Measurements from ENCODE around the gene UGT3A2.

Gene UGT3A2

DNA sequence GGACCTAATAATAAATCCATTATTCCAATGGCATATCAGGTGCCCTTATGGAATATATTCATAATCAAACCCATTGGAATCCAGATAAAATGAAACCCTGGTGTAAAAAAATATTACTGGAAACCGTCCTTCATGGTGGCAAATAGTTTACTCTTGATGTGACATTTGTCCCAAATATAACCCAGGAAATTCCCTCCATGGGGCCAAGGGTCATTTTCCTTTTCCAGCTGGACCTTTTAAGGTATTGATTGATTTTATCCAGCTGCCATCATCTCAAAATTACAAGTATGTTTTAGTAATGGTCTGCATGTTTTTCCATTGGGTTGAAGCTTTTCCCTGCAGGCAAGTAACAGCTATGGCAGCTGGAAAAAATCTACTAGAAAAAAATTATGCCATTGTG, 67.1 kb downstream of the UGT3A2 start:
- no peak for DNase-seq

DNA sequence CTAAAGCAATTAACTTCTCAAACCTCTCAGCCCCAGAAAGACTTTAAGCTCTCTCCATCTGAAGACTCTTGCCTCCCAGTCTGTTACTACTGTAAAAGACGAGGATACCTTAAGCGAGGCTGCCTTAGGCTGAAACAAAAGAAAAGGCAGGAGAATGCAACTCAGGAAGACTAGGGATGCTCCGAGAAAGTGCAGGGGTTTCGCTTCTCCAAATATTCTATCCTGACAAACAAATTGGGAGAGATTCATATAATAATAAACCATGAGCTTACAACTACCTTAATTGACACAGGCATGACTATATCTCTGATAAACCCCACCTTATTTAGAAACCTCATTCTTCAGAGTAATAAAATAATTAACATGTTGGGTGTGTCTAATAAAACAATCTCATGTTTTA, 70.6 kb downstream of the UGT3A2 start:
- no peak for DNase-seq

DNA sequence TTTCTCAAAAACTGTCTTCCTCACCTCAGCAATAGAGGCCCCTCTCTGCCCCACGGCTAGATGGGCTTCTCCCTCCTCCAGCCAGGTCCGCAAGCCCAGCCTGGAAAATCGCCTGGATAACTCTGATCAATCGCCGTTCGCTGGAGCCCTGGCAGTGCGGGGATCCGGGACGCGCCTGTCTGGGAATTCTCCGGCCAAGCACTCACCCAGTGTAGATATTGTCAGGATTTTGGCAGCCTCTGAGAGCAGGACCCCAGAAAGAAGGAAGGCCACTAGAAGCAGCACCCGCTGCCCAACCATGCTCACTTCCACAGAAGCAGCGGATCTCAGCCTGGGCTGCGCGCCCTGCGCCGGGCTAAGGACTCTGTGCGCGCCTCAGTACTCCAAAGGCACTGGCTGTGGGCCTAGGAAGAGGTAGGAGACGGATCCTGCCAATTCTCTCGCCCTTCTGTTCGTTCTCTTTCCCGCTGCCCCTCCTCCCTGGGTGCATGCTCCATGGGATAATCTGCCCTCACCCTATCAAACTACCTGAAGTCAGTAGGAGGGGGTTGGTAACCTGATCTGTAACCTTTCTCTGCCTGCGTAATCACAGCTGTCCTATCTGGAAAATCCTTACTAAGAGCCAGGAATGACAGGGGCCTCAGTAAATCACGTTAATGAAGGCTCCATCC, 75.6 kb downstream of the UGT3A2 start, which contains the start of gene UGT3A1:
Gene UGT3A1 (minus strand): TSS at position 450 of the 671 bp plus-strand sequence. CDS start 150 bp downstream, at position 300.
- no peak for DNase-seq

DNA sequence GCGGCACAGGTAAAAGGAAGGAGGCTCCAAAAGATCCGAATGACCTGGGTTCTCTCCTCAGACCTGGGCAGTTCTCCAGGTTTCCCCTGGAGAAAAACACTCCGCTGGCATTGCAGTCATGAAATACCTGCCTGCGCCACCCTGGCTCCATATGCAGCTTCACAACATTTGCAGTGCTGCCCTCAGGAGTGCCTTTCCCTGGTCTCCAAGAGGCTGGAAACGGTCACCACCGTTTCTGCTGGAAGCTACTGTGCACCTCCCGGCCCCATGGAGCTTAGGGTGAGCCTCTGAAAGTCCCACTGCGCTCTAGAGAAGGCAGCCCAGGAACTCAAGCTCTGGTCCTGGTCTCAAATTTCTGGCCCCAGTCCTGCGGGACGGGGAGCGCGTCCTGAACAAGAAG, 76.2 kb downstream of the UGT3A2 start:
- DNase-seq: no peak

DNA sequence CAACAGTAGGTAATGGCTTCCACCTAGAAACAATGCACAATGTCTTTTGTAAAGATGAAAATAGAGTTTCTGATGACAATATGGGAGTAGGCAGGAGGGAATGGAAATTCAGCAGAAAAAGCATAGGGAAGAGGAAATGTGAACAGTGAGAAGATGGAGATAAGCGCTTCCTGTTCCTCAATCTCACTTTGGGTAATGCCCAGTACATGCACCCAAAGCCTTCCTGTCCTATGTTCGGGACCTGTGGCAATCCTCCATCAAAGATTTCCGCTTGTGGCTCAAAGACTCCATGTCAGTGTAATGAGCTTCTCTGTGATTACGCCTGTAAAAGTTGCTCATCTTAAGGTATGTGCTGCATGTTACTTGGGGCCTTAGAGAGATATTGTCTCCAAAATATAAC, 78.2 kb downstream of the UGT3A2 start:
- DNase-seq: no peak

DNA sequence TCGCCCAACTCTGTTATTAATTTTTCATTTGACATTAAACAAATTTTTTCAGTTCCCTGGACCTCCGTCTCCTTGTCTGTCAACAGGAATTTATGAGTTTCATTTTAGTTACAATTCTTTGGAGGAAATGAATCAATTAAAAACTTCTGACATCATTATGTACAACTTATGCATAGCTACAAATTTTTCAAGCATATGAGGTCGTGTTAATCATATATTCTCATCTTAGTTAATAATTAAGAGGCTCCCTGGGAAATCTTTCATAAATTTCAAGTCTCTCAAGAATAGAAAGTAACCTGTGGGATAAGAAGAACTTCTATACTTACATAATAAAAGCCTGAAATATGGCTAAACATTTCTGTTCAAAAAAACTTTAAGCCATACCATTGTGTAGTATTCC, 78.9 kb downstream of the UGT3A2 start:
- DNase-seq: no peak
